ENCODE data around the gene DOP1A.

- no peak for TF ChIP-seq CTCF (conservative IDR thresholded peaks at IDR 0.05)
- TF ChIP-seq ZFX (IDR thresholded peaks at IDR 0.05) = no peak
Measured at GRCh38 chr6:83152913-83153312, 85.4 kb downstream of the DOP1A start.
